HL-60/S4 treated with retinoic acid at 250 ng/mL for 4 days and 3 days (cell line): Measurements from ENCODE around the gene KPNA4.

ENCODE experiments used
- in situ Hi-C: fragments of 300-500 bp; cut with MboI; formaldehyde crosslinking; loops from 2 replicates; pipeline ENCODE4 v1.7.0; 2022; ENCODE audit warnings: low sequenced_read_pairs

Gene KPNA4

DNA sequence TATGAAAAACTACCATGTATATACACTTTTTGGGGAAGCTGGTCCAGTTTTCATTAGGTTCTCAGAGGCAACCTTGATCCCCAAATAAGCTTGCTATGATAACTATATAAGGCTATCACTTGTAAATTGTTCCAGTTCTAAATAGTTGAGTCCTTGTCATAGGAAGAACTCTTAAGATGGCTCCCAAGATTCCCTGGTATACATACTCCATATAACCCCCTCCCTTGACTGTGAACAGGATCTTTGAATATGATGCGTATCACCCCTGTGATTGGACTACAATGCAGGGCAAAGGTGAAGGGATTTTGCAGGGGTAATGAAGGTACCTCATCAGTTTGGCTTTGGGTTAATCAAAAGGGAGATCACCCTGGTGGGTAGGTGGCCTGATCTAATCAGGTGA, 67.2 kb downstream of the KPNA4 start:
- in situ Hi-C loops: no loop called here

DNA sequence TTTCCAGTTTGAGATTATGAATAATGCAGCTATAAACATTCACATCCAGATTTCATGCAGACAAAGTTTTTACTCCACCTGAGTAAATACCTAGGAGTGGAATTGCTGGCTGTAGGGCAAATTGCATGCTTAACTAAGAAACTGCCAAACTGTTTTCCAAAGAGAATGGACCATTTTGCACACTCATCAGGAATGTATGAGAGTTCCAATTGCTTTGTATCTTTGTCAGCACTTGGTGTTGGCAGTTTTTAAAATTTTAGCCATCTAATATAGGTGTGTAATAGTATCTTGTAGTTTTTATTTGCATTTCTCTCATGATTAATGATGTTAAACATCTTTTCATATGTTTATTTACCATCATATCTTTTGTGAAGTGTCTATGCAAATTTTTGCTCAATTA, 75.2 kb downstream of the KPNA4 start:
- in situ Hi-C loops: no loop called here

DNA sequence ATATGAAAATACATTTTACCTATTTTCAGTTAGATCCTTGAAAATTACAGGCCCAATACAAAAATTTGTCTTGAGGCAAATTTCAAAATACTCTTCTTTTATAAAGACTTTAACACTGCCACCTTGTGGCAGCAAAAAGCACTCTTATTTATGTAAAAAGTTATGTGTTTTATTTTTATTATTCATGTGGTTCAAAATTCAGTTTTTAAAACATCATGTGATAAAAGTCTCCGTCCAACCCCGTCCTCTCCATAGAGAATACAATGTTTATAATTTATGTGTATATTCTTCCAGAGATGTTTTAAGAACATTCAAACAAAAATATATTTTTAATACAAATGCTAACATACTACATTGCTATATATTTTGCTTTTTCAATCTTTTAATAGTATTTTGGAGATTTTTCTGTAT, 78.9 kb downstream of the KPNA4 start:
- in situ Hi-C loops: no loop called here

DNA sequence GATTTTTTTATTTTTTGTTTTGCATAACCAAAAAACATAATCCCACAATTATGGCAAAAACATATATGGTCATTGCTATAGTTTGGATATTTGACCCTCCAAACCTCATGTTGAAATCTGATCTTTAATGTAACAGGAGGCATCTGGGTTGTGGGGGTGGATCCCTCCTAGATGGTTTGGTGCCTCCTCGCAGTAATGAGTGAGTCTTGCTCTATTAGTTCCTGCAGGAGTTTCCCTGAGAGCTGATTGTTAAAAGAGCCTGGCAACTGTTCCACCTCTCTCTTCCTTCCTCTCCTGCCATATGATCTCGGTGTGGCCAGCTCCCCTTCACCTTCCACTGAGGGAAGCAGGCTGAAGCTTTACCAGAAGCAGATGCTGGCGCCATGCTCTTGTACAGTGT, 82.6 kb downstream of the KPNA4 start:
- in situ Hi-C loops: no loop called here

DNA sequence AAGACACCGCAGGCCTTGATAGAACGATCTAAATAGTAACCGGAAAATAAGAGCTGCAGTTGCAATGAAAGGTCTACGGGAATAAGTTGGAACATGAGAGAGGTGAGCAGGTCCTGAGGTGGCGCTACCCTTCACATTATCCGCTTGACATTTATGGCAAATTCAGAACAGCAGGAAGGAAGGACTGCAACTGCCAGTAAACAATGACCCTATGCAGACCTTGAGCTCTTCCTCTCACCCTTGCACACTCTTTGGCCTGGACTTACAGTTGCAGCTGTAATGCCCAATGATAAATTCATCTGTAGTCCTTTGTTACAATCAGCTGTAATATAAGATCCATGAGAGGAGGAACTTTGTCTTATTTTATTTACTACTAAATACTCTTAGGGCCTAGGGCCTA, 83.5 kb downstream of the KPNA4 start:
- in situ Hi-C loops: no loop called here

DNA sequence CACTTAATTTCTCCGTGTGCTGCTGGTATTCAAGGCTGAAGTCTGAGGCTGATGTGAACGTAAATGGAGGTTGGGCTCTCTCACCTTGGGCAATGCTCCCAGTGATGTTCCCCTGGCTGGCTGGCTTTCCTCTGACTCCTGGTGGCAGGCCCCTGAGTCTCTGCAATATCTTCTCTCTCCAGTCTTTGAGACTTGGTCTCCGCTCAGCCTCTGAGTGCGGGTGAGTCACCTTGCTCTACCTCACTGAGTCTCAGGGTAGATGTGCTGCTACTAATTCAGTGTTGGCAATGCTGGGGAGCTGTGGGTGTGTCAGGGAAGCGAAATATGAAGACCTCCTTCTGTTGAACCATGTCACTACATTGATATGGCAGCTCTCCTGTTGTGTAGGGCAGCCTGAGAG, 84.4 kb downstream of the KPNA4 start:
- in situ Hi-C loops: no loop called here

DNA sequence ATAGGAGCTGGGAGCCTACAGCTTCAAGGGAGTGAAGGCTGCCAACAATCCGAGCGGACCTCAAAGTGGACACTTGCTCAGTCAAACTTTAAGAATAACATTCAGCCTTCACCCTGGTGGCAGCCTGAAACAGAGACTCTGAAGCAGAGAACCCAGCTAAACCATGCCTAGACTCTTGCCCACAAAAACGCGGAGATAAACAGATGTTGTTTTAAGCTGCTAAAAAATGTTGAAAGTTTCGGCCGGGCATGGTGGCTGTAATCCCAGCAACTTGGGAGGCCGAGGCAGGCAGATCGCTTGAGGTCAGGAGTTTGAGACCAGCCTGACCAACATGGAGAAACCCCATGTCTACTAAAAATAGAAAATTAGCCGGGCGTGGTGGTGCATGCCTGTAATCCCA, 86.0 kb downstream of the KPNA4 start:
- in situ Hi-C loops: no loop called here

DNA sequence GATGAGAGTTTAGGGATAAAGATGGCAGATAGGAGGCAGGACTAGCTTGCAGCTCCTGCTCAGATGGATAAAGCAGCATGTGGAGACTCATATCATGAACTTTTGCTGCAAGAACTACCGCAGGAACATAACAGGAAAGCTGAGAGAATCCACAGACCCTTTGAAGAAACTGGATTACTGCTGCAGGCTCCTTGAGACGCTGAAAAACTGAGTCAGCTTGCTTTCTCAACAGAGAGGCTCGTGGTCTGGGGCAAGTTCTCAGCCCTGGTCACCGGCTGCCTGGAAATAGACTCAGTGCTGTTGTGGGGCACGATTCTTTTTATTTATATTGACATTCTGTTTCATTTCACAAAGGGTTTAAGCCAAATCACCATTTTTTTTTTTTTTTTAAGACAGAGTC, 87.0 kb downstream of the KPNA4 start:
- in situ Hi-C loops: no loop called here

DNA sequence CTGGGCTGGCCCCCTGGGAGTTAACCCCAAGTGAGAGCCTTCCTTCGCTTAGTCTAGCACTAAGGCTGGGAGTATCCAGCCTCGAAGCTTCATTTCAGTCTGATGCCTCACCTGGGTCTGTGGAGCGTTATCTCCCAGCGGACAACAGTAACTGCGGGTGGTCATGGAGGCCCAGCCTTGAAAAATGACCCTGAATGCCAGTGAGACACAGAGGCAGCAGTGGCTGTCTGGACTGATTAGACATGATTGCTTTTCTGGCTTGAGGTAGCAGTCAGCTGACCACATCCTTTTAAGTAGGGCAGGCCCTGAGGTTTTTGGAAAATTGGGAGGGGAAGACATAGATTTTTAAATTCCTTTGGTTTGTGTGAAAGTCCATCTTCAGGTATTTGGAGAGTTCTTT, 87.6 kb downstream of the KPNA4 start:
- in situ Hi-C loops: no loop called here

DNA sequence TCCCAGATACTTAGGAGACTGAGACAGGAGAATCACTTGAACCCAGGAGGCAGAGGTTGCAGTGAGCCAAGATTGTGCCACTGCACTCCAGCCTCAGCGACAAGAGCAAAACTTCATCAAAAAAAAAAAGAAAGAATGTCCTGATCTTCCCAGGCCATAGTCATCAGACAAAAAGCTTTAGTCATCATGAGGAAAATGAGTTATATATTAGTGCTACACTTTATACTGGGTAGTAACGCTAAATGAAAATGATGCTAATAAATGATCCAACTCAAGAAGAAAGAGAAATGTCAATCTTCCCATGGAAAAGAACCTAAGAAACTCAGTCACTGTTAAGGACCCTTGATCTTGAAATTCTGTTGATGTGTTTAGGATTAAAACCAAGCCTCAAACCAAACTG, 89.5 kb downstream of the KPNA4 start:
- in situ Hi-C loops: no loop called here

DNA sequence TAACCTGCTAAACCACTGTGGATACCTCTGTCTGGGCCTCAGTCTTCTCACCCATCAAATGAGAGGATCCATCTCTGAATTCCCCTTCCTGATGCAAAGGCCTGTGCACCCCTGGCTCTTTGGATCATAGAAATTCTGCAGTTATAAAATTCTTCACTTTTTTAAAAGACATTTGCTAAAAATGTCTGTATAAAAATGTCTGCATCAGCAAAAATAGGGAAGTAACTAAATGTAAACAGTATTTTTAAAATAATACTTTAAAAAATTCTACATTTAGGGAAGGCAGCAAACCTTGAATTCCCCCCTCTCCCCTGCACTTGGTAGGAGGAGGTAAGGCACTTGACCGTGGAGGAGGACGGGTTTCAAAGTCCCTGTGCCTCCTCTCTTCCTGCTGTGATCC, 90.2 kb downstream of the KPNA4 start:
- in situ Hi-C loops: no loop called here

DNA sequence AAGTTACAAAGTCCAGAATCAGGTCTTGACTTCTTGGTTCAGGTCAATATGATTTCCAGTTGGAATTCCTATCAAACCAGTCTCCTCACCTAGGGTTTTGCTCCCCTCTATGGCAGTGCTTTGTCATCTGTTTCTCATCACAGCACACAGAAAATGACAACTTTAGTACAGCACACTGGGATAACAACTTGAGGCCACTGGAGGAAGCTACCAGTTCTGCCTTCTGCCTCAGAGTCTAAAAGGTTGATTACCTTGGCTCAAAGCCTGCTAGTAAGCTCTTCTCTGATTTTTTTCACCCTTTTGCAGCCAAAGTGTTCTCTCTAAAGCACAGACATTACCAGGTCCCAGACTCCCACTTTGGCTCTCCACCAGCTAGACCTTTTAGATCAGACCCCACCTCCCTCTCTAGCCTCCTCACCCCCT, 90.9 kb downstream of the KPNA4 start:
- in situ Hi-C loops: no loop called here

DNA sequence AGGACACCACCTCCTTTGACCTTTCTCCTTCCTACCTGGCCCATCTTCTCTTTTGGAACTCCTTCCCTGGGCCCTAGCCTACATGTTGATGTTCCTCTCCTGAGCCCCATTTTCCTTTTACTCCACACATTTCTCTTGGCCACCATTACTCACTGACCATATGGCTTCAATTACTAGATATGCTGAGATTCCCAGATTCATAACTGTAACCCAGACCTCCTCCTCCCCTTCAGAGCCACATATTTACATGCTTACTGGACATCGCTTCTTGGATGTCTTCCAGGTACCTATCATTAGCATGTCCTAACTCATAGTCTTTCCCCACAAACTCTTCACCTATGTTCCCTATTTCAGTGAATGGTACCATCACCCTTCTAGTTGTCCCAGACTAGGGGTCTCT, 91.4 kb downstream of the KPNA4 start:
- in situ Hi-C loops: no loop called here

DNA sequence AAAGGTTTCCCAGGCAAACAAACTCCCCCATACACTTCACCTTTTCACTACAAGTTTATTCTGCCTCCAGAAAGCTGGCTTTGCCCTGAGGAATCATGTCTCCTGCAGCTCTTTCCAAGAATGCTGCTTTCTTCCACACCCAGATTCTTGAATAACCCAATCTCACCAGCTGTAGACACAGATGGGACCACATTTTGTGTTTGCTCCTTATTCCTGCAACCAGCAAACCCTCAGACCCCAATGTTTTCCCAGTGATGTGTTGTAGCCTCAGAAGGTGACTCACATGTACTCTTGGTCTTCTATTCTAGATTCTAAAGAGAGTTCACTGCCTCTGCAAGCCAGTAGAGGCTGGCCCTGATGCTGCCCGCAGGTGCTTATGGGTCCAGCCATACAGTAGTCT, 92.2 kb downstream of the KPNA4 start:
- in situ Hi-C loops: no loop called here

DNA sequence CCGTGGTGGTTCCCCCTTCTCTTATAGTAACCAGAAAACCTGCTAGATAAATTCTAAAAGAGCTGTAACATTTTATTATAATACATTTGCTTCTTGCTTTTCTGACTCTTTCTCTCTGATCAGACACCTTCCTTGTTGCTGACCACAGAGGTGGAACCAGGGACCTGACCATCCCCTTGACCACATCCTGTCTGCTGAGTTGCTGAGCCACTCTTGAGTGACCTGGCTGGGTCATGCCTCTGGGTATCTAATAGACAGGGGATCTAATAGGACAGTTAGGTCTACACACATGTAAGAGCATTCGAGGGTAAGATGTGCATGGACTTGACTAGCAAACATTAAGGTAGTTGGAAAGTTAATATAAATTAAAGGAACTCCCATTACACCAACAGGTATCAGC, 93.0 kb downstream of the KPNA4 start:
- in situ Hi-C loops: no loop called here

DNA sequence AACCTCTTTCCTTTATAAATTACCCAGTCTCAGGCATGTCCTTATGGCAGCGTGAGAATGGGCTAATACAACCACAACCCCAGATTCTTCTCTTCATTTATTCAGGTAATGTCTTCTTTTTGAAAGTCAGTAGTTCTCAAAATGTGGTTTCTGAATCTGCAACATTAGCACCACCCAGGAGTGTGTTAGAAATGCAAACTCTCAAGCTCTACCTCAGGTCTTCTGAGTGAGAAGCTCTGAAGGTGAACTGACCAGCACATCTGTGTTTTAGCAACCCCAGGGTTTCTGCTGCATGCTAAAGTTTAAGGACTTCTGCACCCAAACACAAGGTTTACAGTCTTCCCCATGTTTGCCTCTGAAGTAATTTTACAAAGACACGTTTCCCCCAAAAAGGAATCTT, 93.5 kb downstream of the KPNA4 start:
- in situ Hi-C loops: no loop called here

DNA sequence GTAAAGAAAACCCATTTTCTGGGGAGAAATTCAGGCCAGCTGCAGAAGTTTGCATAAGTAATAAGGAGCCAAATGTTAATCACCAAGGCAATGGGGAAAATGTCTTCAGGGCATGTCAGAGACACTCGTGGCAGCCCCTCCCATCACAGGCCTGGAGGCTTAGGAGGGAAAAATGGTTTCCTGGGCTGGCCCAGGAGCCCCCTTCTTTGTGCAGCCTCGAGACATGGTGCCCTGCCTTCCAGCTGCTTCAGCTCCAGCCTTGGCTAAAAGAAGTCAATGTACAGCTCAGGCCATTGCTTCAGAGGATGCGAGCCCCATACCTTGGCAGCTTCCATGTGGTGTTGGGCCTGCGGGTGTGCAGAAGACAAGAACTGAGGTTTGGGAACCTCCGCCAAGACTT, 95.2 kb downstream of the KPNA4 start:
- in situ Hi-C loops: no loop called here

DNA sequence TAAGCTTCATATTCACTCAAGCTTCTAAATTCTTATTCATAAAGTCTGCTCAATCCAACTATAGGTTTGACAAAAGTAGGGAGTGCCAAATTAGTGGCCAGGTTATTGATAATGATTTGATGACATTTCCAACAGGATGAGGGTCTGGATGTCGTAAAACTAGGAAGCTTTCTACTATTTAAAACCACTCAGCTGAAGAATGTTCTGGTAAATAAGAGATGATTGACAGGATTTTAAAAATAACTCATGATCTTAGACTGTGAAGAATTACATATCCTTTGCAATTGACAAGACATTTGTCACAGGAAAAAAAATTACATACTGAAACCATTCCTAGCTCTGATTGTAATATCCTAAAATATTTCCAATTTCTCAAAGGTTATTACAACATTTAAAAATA, 100.4 kb downstream of the KPNA4 start:
- in situ Hi-C loops: no loop called here

DNA sequence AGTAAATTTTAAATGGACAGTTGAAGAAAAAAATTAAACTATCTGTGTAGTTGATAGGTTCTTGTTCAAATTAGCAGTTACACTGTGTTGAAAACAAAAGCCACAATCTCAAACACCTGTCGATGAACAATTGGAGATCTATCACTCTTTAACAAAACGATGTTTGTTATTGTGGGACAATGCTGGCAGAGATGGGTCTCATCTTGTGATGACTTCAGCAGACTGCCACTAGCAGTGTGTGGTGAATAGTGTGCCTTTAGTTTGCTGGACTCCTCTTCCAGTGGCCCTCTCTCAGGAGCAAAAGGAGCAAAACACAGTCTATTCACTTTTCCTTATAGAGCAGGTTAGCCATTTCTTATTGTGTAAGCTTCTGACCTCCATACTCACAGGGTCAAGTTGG, 101.0 kb downstream of the KPNA4 start:
- in situ Hi-C loops: no loop called here

DNA sequence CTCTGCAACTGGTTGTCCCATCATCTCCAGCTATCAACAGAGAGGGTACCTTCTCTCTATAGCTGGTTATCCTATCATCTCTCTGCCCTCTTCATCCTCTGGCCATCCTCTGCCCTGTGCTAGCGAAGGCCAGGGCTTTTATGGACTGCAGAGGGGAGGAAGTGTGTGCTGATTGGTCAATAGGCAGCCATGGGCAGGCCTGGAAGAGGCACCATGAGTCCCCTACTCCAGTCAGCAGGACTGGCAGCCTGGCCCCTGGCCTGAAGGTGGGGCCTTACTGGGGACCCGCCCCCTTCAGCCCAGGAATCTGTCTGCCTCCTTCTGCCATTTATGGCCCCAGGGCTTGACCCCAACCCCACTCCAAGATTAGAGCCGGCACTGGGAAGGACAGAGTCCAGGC, 105.3 kb downstream of the KPNA4 start:
- in situ Hi-C loops: no loop called here

DNA sequence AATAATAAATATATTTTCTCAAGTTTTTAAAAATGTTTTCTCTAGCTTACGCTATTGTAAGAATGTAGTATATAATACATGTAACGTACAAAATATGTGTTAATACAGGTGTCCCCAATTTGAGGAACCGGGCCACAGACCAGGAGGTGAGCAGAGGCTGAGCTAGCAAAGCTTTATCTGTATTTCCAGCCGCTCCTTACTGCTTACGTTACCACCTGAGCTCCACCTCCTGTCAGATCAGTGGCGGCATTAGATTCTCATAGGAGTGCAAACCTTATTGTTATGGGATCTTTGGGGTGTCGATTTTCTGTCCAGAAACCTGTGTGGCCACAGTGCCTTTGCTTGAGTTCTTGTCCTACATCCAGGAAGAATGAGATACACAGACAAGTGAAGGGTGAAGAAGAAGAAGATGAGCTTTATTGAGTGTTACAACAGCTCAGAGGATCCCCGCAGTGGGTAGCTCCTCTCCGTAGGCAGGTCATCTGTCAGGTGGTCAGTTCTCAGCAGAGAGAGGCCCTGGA, 105.9 kb downstream of the KPNA4 start:
- in situ Hi-C loops: no loop called here

DNA sequence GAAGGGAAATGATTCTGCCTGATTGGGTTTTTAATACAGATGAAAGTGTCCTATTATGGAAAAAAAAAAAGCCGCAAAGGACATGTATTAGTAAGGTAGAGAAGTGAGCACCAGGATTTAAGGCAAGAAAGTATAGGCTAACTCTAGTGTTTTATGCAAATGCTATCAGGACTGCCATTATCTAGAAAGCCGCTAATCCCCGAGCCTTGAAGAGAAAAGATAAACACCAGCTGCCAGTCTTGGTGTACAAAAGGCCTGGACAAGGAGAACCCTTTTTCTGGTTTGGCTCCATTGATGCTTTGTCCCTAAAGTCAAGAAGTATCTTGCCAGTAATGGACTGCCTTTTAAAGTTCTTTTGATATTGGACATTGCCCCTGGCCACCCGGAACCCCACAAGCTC, 107.2 kb downstream of the KPNA4 start:
- in situ Hi-C loops: no loop called here

DNA sequence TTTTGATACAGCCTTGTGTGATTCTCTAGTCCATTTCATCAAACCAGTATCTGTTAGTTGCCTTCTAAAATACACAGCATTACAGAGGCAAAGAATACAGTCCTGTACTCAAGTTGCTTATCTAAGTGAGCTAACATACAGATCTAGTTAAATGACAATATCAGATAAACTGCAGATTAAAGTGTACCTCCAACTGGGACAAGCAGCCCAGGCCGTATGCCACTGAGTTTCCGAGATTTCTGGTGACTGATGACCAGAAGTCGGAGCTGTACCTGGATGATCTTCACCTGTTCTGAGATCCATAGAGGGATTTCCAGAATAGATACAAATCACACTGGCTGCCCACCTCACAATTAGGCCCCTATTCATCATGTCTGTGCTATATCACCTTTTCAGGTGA, 109.5 kb downstream of the KPNA4 start:
- in situ Hi-C loops: no loop called here

DNA sequence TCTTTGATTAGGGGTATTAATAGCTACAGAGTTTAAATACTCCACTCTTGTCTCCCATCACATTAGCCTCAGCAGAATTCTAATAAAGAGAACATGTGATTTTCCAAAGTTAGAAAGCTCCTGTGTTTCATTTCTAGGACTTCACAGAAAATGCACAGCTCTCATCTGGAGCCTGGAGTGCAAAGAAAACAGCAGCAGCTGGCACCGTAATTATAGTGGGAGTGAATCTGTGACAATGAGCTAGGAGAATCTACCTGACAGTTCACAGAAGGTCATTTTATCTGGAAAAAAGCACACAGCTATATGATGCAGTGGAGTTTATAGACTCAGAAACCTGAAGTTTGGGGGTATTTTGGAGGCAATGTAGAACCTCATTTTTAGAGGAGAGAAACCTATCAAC, 110.4 kb downstream of the KPNA4 start:
- in situ Hi-C loops: no loop called here
